GM10847 (cell line): Measurements from ENCODE around the gene SPAG7.

Experiments used
- POLR2A ChIP-seq: IDR thresholded peaks from 2 replicates; pipeline ENCODE4 v1.6.1; 2011; ENCODE audit not compliant: insufficient read length; ENCODE audit errors: extremely low read depth

The SPAG7 gene

GRCh38 chr17:4966844-4967538 is 626 bp downstream of the SPAG7 start:
- TF ChIP-seq POLR2A = no peak

GRCh38 chr17:4965311-4965986 is 2.2 kb downstream of the SPAG7 start:
- TF ChIP-seq POLR2A = no peak

- TF ChIP-seq POLR2A = no peak
Measured at GRCh38 chr17:4960279-4960922, 7.2 kb downstream of the SPAG7 start.

GRCh38 chr17:4959261-4959965 is 8.2 kb downstream of the SPAG7 start:
- TF ChIP-seq POLR2A = no peak

- TF ChIP-seq POLR2A = no peak
Measured at GRCh38 chr17:4958102-4958501, 9.5 kb downstream of the SPAG7 start.

GRCh38 chr17:4956493-4957061 is 11.0 kb downstream of the SPAG7 start:
- TF ChIP-seq POLR2A = no peak

GRCh38 chr17:4955091-4955490 is 12.5 kb downstream of the SPAG7 start:
- no peak for TF ChIP-seq POLR2A

GRCh38 chr17:4953451-4953961 is 14.1 kb downstream of the SPAG7 start:
- no peak for TF ChIP-seq POLR2A

GRCh38 chr17:4951486-4951885 is 16.1 kb downstream of the SPAG7 start:
- TF ChIP-seq POLR2A = no peak

GRCh38 chr17:4950746-4951204 is 16.8 kb downstream of the SPAG7 start, which contains the start of gene ENO3:
ENO3 (plus strand) TSS chr17:4951119; CDS start chr17:4951830, 711 bp downstream.
- TF ChIP-seq POLR2A = peak; percentile 16

GRCh38 chr17:4950075-4950745 is 17.4 kb downstream of the SPAG7 start:
- TF ChIP-seq POLR2A = no peak

GRCh38 chr17:4949321-4950074 is 18.1 kb downstream of the SPAG7 start:
- peak; percentile 35 for TF ChIP-seq POLR2A

- peak; percentile 41 for TF ChIP-seq POLR2A
Measured at GRCh38 chr17:4948931-4949320, 18.7 kb downstream of the SPAG7 start.
